Measurements from ENCODE around the gene IFIH1.

DNA sequence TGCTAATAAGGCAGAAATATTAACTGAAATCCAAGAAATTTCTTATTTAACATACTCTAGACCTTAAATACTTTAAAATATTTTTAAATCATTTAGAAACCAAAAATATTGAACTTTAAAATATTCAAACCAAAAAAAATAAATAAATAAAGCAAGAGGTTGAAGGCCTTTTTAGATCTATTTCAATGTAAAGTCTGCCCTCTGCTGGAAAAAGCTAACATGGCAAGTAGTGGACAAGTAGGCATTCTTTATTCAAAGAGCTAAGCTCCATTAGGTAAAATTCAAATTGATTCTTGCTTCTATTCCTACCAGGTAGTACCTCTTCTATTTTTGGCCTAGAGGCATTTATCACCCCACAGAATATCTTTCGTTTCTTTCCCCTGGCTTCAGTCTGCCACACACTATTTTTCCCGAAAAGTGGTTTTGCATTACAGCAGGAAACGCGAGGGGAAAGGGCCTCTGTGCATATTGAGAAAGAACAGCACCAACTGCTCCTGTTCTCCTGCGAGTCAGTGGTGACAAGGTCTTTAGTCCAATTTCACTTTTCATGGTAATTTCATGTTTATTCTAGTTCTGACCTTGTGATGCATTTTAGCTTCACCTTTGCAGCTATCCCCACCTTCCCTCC is 20.4 kb downstream of the IFIH1 start:
- no peak for TF ChIP-seq EZH2 (IDR thresholded peaks at IDR 0.05; ENCODE audit: borderline replicate concordance, insufficient read depth, low read depth, low read length, poor library complexity, severe bottlenecking)
- peak; percentile 98 for TF ChIP-seq CTCF (IDR thresholded peaks at IDR 0.05)

All from B cell (primary cell).